GM23248 (cell line): Measurements from ENCODE around the gene NAIF1.

Source experiments
- EZH2 ChIP-seq: fragments of 200-600 bp; sonication (generic); IDR thresholded peaks from 2 replicates; pipeline ENCODE4 v1.6.1; 2018; ENCODE audit warnings: antibody characterized with exemption, mild to moderate bottlenecking; ENCODE audit not compliant: insufficient read depth, poor library complexity, severe bottlenecking
- EZH2phosphoT487 ChIP-seq: fragments of 200-600 bp; sonication (generic); IDR thresholded peaks from 2 replicates; pipeline ENCODE4 v1.6.1; 2018; ENCODE audit warnings: antibody characterized with exemption, moderate library complexity, mild to moderate bottlenecking, low read depth; ENCODE audit not compliant: insufficient read depth

- TF ChIP-seq EZH2 = no peak
- TF ChIP-seq EZH2phosphoT487 = no peak
These were observed 1.0 kb downstream of the NAIF1 start for GRCh38 chr9:128065907-128066712.
